Neural progenitor cell (in vitro differentiated cells): ENCODE data around the gene EEF1AKMT3. TPM values are rescaled to one million over a fixed set of nuclear protein-coding genes. Genes with fewer than 3 reads are reported as not detected.
A peak's percentile ranks its signal among the peaks of the same experiment; 100 is the strongest.

ENCODE experiments used
- DNase-seq: peaks from one replicate; pipeline ENCODE4 v3.0.0-alpha.2; 2016; ENCODE audit warnings: low spot score
- H2AFZ ChIP-seq: fragments of 200-600 bp; sonication (generic); replicated peaks from 2 replicates; pipeline ENCODE4 v1.6.1; 2016; ENCODE audit warnings: antibody characterized with exemption
- H3F3A ChIP-seq: fragments of 200-600 bp; sonication (generic); 2 replicates; pipeline ENCODE4 v1.6.1; 2016; ENCODE audit warnings: antibody characterized with exemption, low read depth
- H3K27ac ChIP-seq: fragments of 200-600 bp; sonication (generic); 2 replicates; pipeline ENCODE4 v1.5.1; 2016; ENCODE audit warnings: mild to moderate bottlenecking
- H3K27me3 ChIP-seq: fragments of 200-600 bp; sonication (generic); 2 replicates; pipeline ENCODE4 v1.6.1; 2016; ENCODE audit warnings: mild to moderate bottlenecking, moderate library complexity
- H3K36me3 ChIP-seq: fragments of 200-600 bp; sonication (generic); 2 replicates; pipeline ENCODE4 v1.5.1; 2016
- H3K4me1 ChIP-seq: fragments of 200-600 bp; sonication (generic); 2 replicates; pipeline ENCODE4 v1.6.1; 2016; ENCODE audit warnings: mixed run types
- H3K4me2 ChIP-seq: fragments of 200-600 bp; sonication (generic); 2 replicates; pipeline ENCODE4 v1.6.1; 2016
- H3K4me3 ChIP-seq: fragments of 200-600 bp; sonication (generic); 2 replicates; pipeline ENCODE4 v1.5.1; 2016
- H3K79me2 ChIP-seq: fragments of 200-600 bp; sonication (generic); 2 replicates; pipeline ENCODE4 v1.6.1; 2016; ENCODE audit warnings: low read depth
- H3K9ac ChIP-seq: fragments of 200-600 bp; sonication (generic); 2 replicates; pipeline ENCODE4 v1.6.1; 2016
- H3K9me3 ChIP-seq: fragments of 200-600 bp; sonication (generic); 2 replicates; pipeline ENCODE4 v1.5.1; 2016; ENCODE audit warnings: low read depth
- H4K20me1 ChIP-seq: fragments of 200-600 bp; sonication (generic); 2 replicates; pipeline ENCODE4 v1.6.1; 2016; ENCODE audit warnings: low read depth
- H3K27ac Mint-ChIP-seq: 3 replicates; pipeline ENCODE4 v1.8.0; 2021; ENCODE audit warnings: mixed read lengths
- H3K27me3 Mint-ChIP-seq: 2 replicates; pipeline ENCODE4 v1.8.0; 2022; ENCODE audit warnings: low read depth, mild to moderate bottlenecking, inconsistent platforms, moderate library complexity, mixed read lengths; ENCODE audit not compliant: insufficient read depth
- H3K36me3 Mint-ChIP-seq: 3 replicates; pipeline ENCODE4 v1.8.0; 2021; ENCODE audit warnings: mixed read lengths
- H3K4me1 Mint-ChIP-seq: 3 replicates; pipeline ENCODE4 v1.8.0; 2021; ENCODE audit warnings: mixed read lengths
- H3K4me3 Mint-ChIP-seq: 3 replicates; pipeline ENCODE4 v1.8.0; 2021; ENCODE audit warnings: mild to moderate bottlenecking, moderate library complexity, mixed read lengths
- H3K9me3 Mint-ChIP-seq: 3 replicates; pipeline ENCODE4 v1.8.0; 2020; ENCODE audit warnings: mixed read lengths
- EZH2 ChIP-seq: fragments of 200-600 bp; sonication (generic); IDR thresholded peaks from 2 replicates; pipeline ENCODE4 v1.6.1; 2017; ENCODE audit warnings: antibody characterized with exemption, mild to moderate bottlenecking, moderate library complexity
- EZH2phosphoT487 ChIP-seq: fragments of 200-600 bp; sonication (generic); IDR thresholded peaks from 2 replicates; pipeline ENCODE4 v1.6.1; 2017; ENCODE audit warnings: antibody characterized with exemption
- total RNA-seq: library from RNA; depleted of rRNA; stranded (reverse); fragments of >200 nt; gene quantifications from 2 replicates; pipeline ENCODE4 v1.2.3, GENCODE V29; 2015; ENCODE audit warnings: low replicate concordance
- TF ChIP-seq, protein P1 (sequence below): fragments of 200-600 bp; sonication (generic); IDR thresholded peaks from 2 replicates; pipeline ENCODE4 v1.5.1; 2017; ENCODE audit warnings: antibody characterized with exemption, mild to moderate bottlenecking

EEF1AKMT3 gene
- total RNA-seq, 1 donor from 2014 or later: 2.1 TPM

DNA sequence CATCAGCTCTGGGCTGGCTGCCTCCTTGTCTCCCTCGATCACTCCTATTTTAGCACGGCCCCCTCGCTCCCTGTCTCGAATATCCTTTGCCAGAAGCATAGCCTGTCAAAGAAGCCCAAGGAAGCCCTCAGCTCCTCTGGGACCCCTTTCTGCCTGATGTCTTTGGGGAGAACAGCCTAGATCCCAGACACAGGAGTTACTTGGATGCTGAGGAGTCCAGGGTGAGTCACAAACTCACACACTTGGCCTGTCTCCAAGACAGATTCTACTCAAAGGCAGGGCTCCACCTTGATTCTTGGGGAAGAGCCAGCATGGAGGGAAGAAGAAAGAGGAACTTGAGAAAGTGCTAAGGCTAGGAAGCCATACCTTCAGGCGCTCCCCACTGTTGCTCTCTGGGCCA is 38.0 kb downstream of the EEF1AKMT3 start:
- Histone ChIP-seq H2AFZ (no peak overlapping the region), H3K27me3 (no peaks in the 10 kb centered on the region), H3K4me1 (no peaks in the 10 kb centered on the region), H3K36me3 (no peaks in the 10 kb centered on the region), H3K79me2 (no peaks in the 10 kb centered on the region), H3K4me3 (no peak overlapping the region), H3K9me3 (no peaks in the 10 kb centered on the region), H3K9ac (no peak overlapping the region), H3F3A (no peaks in the 10 kb centered on the region), H4K20me1 (no peaks in the 10 kb centered on the region), H3K4me2 (no peak overlapping the region), H3K27ac (no peak overlapping the region)
- peaks cover 6% of the 10 kb centered on the region for H3K27me3 Mint-ChIP-seq
- no peak overlapping the region for H3K4me3 Mint-ChIP-seq
- no peaks in the 10 kb centered on the region for H3K9me3 Mint-ChIP-seq
- TF ChIP-seq, protein P1, sequence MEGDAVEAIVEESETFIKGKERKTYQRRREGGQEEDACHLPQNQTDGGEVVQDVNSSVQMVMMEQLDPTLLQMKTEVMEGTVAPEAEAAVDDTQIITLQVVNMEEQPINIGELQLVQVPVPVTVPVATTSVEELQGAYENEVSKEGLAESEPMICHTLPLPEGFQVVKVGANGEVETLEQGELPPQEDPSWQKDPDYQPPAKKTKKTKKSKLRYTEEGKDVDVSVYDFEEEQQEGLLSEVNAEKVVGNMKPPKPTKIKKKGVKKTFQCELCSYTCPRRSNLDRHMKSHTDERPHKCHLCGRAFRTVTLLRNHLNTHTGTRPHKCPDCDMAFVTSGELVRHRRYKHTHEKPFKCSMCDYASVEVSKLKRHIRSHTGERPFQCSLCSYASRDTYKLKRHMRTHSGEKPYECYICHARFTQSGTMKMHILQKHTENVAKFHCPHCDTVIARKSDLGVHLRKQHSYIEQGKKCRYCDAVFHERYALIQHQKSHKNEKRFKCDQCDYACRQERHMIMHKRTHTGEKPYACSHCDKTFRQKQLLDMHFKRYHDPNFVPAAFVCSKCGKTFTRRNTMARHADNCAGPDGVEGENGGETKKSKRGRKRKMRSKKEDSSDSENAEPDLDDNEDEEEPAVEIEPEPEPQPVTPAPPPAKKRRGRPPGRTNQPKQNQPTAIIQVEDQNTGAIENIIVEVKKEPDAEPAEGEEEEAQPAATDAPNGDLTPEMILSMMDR: no peak
- TF ChIP-seq EZH2: no peak
- TF ChIP-seq EZH2phosphoT487: no peak
- H3K4me1 Mint-ChIP-seq: no peaks in the 10 kb centered on the region
- no peak overlapping the region for H3K27ac Mint-ChIP-seq
- DNase-seq: no peak
- H3K36me3 Mint-ChIP-seq: no peaks in the 10 kb centered on the region

DNA sequence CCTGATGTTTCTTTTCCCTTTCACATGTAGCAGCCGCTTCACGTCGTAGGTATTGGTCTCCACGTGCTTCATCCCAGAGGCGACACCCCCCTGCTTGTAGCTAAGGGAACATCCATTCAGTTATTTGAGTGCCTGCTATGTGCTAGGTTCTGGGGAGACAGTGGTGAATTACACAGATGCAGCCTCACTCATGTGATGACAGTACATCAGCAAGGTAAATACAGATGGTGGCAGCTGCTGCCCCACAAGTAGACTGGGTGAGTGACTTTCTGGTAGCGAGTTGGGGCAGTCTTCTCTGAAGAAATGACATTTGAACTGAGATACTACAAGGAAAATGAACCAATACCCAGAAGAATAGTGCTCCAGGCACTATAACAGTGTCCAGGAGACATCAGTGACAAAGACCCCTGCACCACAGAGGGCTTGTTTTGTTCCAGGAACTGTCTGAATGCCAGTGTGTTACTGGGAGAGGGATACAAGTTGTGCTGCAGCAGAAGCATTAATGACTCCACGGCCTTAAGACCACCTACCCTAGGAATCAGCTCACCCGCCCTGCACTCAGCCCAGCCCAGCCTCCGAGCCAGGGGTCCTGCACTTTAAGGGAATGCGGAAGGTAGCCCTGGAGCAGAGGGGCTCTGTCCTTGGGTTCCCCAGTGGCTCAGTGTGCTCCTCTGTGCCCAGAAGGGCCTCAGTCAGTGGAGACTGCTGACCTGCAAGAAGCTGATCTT is 38.8 kb downstream of the EEF1AKMT3 start:
- no peak overlapping the region for H3K4me3 Mint-ChIP-seq
- H3K9ac ChIP-seq: no peak overlapping the region
- H3K36me3 ChIP-seq: no peaks in the 10 kb centered on the region
- no peaks in the 10 kb centered on the region for H3K4me1 Mint-ChIP-seq
- no peaks in the 10 kb centered on the region for H3K79me2 ChIP-seq
- no peaks in the 10 kb centered on the region for H3F3A ChIP-seq
- no peaks in the 10 kb centered on the region for H3K27me3 ChIP-seq
- H2AFZ ChIP-seq: no peak overlapping the region
- no peaks in the 10 kb centered on the region for H3K9me3 ChIP-seq
- H3K36me3 Mint-ChIP-seq: no peaks in the 10 kb centered on the region
- H3K4me3 ChIP-seq: no peak overlapping the region
- no peaks in the 10 kb centered on the region for H4K20me1 ChIP-seq
- H3K4me2 ChIP-seq: no peak overlapping the region
- peaks cover 6% of the 10 kb centered on the region for H3K27me3 Mint-ChIP-seq
- TF ChIP-seq, protein P1: no peak
- TF ChIP-seq EZH2phosphoT487: no peak
- no peak for TF ChIP-seq EZH2
- no peaks in the 10 kb centered on the region for H3K4me1 ChIP-seq
- no peak for DNase-seq
- H3K27ac Mint-ChIP-seq: no peak overlapping the region
- H3K9me3 Mint-ChIP-seq: no peaks in the 10 kb centered on the region
- H3K27ac ChIP-seq: no peak overlapping the region

DNA sequence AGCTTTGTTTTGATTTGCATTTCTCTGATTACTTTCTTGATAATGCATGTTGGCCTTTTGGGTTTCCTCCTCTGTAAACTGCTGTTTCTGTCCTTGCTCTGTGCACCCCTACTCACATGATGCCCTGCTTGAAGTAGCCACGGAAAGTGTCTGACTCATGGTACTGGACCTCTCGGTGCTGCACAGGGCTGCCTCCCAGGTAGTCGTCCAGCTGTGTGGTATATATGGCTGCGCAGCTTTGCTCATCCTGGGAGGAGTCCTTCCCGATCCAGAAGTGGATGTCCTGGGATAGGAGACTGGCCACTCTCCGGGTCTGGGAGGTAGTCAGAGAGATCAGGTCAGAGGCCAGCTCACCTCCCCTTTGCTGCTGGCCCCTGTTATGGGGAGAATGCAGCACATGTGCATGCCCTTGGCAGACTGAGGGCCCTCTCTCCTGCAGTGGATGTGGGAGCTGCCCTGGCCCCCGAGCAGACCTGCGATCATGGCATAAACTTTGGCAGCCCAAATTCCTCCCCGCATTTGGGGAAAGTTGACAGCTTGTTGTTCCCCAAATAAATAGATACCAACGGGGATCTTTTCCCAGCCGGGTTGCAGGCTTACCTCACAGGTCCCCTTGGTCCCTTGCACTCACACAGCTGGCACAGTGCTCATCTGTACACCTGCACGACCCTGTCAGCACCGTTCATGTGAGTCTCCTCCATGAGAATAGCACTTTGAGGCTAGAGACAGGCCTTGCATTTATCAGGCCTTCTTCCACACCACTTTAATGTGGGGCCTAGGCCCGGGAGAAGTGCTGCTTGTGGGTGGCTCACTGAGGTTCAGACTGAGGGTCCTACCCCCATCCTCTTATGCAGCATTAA is 40.9 kb downstream of the EEF1AKMT3 start:
- Mint-ChIP-seq H3K27ac (peak overlapping the region; percentile 93), H3K36me3 (no peaks in the 10 kb centered on the region), H3K27me3 (peaks cover 2% of the 10 kb centered on the region), H3K4me3 (no peak overlapping the region), H3K4me1 (no peaks in the 10 kb centered on the region), H3K9me3 (no peaks in the 10 kb centered on the region)
- Histone ChIP-seq H2AFZ (no peak overlapping the region), H3K4me1 (no peaks in the 10 kb centered on the region), H3K27me3 (no peaks in the 10 kb centered on the region), H3K4me2 (no peak overlapping the region), H3K9ac (no peak overlapping the region), H3K79me2 (no peaks in the 10 kb centered on the region), H4K20me1 (no peaks in the 10 kb centered on the region), H3K27ac (no peak overlapping the region), H3K4me3 (no peak overlapping the region), H3K9me3 (no peaks in the 10 kb centered on the region), H3F3A (peaks cover 13% of the 10 kb centered on the region), H3K36me3 (no peaks in the 10 kb centered on the region)
- DNase-seq: no peak
- TF ChIP-seq EZH2 (no peak), EZH2phosphoT487 (no peak)
- TF ChIP-seq, protein P1: no peak
